ENCODE results near the gene PISD. TPM values are rescaled to one million over a fixed set of nuclear protein-coding genes. Genes with fewer than 3 reads are reported as not detected.

PISD gene
- total RNA-seq, 2 donors from 2014 or later, result 66.6 to 87.0 TPM

- H3K4me3 Mint-ChIP-seq, result no peak overlapping the region
- H3K27me3 Mint-ChIP-seq, result no peaks in the 10 kb centered on the region
- H3K36me3 Mint-ChIP-seq, result no peaks in the 10 kb centered on the region
- peaks cover 21 to 56% of the 10 kb centered on the region in 2 donors for H3K4me1 Mint-ChIP-seq (ENCODE audit: low read depth in 2 of 2)
- ATAC-seq (no peak), DNase-seq (ENCODE audit: low spot score) (no peak)
- no peaks in the 10 kb centered on the region for H3K9me3 Mint-ChIP-seq
- peak overlapping the region; percentile 69 to 85 for H3K27ac Mint-ChIP-seq
These were observed 35.4 kb downstream of the PISD start for GRCh38 chr22:31626427-31627150.

GRCh38 chr22:31625661-31626426 lies 36.2 kb downstream of the PISD start:
- Mint-ChIP-seq H3K27me3 (no peaks in the 10 kb centered on the region), H3K9me3 (no peaks in the 10 kb centered on the region), H3K4me1 (ENCODE audit: low read depth in 2 of 2) (peaks cover 21 to 52% of the 10 kb centered on the region in 2 donors), H3K27ac (peak overlapping the region; percentile 55 to 85), H3K36me3 (no peaks in the 10 kb centered on the region), H3K4me3 (no peak overlapping the region)
- no peak for ATAC-seq
- no peak for DNase-seq (ENCODE audit: low spot score)

DNA sequence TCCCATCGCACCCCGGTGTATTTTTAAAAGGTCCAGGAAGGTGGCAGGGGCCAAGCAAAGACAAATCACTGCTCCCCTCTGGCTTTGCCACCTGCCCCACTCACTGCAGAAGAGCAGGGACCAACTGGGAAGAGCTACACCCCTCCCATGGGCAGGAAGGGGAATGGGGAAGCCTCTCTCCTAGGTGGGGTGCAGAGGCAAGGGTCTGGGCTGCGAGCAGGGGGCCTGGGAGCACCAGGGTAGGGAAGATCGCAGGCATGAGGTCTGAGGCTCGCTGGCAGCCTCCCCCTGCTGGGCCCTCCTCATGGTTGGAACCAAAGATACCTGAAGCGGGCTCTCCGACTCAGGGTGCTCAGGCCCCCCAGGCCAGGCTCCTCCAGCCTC lies 36.8 kb downstream of the PISD start:
- Mint-ChIP-seq H3K36me3 (no peaks in the 10 kb centered on the region), H3K27ac (peak overlapping the region; percentile 58 to 82), H3K4me1 (ENCODE audit: low read depth in 2 of 2) (peaks cover 21 to 54% of the 10 kb centered on the region in 2 donors), H3K4me3 (no peak overlapping the region), H3K9me3 (no peaks in the 10 kb centered on the region), H3K27me3 (no peaks in the 10 kb centered on the region)
- no peak for ATAC-seq
- DNase-seq (ENCODE audit: low spot score), result no peak

- DNase-seq (ENCODE audit: low spot score) (no peak), ATAC-seq (no peak)
- no peaks in the 10 kb centered on the region for H3K27me3 Mint-ChIP-seq
- H3K36me3 Mint-ChIP-seq, result peaks cover 7% of the 10 kb centered on the region
- H3K4me1 Mint-ChIP-seq (ENCODE audit: low read depth in 2 of 2), result peaks cover 14 to 47% of the 10 kb centered on the region in 2 donors
- H3K9me3 Mint-ChIP-seq, result no peaks in the 10 kb centered on the region
- peak overlapping the region in 1 of 2 donors; percentile 82 for H3K27ac Mint-ChIP-seq
- H3K4me3 Mint-ChIP-seq, result no peak overlapping the region
These were observed 38.3 kb downstream of the PISD start for GRCh38 chr22:31623592-31624304.

- Mint-ChIP-seq H3K4me3 (no peak overlapping the region), H3K9me3 (no peaks in the 10 kb centered on the region), H3K4me1 (ENCODE audit: low read depth in 2 of 2) (peaks cover 9 to 40% of the 10 kb centered on the region in 2 donors), H3K27ac (peak overlapping the region in 1 of 2 donors; percentile 75), H3K36me3 (peaks cover 7% of the 10 kb centered on the region), H3K27me3 (no peaks in the 10 kb centered on the region)
- DNase-seq (ENCODE audit: low spot score) (no peak), ATAC-seq (no peak)
These were observed 39.0 kb downstream of the PISD start for GRCh38 chr22:31622980-31623379.

DNA sequence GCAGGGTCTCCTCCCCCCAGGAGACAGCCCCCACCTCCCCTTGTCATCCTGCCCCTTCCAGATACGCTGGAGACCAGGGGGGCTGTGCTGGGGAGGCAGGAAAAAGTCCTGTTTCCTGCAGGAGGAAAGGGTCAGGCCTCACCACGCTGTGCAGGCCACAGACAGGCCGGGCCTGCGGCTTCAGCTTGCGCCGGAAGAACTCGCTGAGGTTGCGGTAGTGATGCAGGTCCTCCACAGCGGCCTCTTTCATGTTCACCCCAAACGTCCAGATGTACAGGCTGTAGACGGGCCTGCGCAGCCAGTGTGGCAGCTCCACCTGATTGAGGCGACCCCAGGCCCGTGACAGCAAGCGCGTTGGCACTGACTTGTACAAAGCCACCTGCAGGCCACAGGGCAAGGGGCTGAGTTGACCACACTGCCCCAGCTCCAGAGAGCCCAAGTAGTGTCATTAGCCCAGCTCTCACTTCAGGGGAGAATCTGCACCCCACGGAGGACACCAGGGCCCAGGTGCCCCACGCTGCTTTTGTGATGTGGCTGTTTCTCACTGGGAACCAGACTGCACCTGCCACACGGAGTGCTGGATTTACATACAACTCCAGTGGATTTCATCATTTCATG lies 40.4 kb downstream of the PISD start:
- Mint-ChIP-seq H3K4me3 (no peak overlapping the region), H3K36me3 (peaks cover 7% of the 10 kb centered on the region), H3K4me1 (ENCODE audit: low read depth in 2 of 2) (peaks cover 9 to 32% of the 10 kb centered on the region in 2 donors), H3K27me3 (no peaks in the 10 kb centered on the region), H3K27ac (peak overlapping the region; percentile 35 to 75), H3K9me3 (no peaks in the 10 kb centered on the region)
- no peak for DNase-seq (ENCODE audit: low spot score)
- peak; percentile 39 to 52 for ATAC-seq

GRCh38 chr22:31620756-31621480 lies 41.1 kb downstream of the PISD start:
- Mint-ChIP-seq H3K27me3 (no peaks in the 10 kb centered on the region), H3K36me3 (peaks cover 7% of the 10 kb centered on the region), H3K27ac (peak overlapping the region; percentile 35 to 75), H3K4me3 (no peak overlapping the region), H3K4me1 (ENCODE audit: low read depth in 2 of 2) (peaks cover 13 to 35% of the 10 kb centered on the region in 2 donors), H3K9me3 (no peaks in the 10 kb centered on the region)
- DNase-seq (ENCODE audit: low spot score) (no peak), ATAC-seq (no peak)

DNA sequence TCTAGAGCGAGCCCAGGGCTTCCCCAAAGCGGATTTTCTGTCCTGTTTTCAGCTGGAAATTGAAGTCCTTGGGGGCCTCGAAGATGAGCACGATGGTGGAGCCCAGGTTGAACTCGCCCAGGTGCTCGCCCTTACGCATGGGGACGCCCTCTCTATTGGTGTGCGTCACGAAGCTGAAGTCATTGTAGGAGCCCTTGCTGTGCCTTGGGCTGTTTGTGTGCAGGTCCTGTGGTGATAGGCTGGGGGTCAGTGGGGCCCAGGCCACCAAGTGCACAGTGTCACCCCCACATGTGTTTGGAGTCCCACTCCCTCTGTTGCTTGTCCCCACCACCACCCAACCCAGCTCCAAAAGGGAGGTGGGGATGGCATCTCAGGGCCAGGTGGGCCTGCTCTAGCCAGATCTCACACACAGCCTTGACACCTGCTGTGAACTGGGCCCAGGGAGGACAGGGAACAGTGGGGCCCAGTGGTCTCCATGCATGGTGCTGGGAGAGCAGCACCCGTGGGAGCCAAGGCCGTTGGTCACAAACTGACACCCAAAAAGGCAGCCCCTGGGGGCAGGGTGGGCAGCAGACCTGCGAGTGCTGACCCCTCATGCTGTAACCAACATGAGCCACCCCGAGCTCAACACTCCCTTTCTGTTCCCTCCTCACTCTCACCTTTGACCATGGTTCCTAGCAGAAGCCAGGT lies 42.3 kb downstream of the PISD start:
- peaks cover 7% of the 10 kb centered on the region for H3K36me3 Mint-ChIP-seq

DNA sequence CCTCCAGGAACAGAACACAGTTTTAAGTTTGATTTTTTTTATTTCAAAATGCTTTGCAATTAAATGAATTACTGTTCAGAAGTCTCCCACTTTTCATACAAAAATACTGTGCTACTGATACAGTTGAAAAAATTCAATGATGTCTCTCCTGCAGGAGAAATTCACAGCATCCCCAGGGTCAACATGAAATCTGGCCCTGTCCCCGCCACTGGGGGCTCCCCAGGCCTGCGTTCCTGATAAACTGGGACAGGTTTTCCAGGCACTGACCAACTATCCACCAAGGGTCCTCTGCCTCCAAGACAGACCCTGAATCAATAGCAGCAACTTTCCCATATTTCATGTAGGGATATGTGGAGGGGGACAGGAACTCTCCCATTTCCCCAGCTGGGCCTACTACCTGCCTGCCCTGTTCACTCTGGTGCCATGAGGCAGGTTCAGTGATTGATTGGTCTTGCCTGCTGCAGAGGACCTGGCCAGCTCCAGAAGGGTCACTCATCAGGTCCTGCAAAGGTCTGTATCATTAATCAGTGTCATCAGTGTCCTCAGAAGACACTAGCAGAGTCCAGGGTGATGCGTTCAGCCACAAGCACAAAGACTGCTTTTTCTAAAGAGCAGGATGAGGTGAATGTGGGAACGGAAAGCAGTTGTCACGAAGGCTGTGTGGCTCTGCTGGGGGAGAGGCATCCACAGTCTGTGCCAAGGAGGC lies 43.4 kb downstream of the PISD start:
- Mint-ChIP-seq H3K4me3 (no peak overlapping the region), H3K4me1 (ENCODE audit: low read depth in 2 of 2) (peaks cover 19 to 39% of the 10 kb centered on the region in 2 donors), H3K27ac (peak overlapping the region in 1 of 2 donors; percentile 63), H3K9me3 (no peaks in the 10 kb centered on the region), H3K27me3 (no peaks in the 10 kb centered on the region), H3K36me3 (peaks cover 7% of the 10 kb centered on the region)
- DNase-seq (ENCODE audit: low spot score) (no peak), ATAC-seq (no peak)

More for the DNA sequence above, 42.3 kb downstream of the PISD start:
- Mint-ChIP-seq H3K27me3 (no peaks in the 10 kb centered on the region), H3K4me3 (no peak overlapping the region), H3K27ac (peak overlapping the region; percentile 18 to 63), H3K9me3 (no peaks in the 10 kb centered on the region), H3K4me1 (ENCODE audit: low read depth in 2 of 2) (peaks cover 19 to 36% of the 10 kb centered on the region in 2 donors)
- ATAC-seq, result no peak
- DNase-seq (ENCODE audit: low spot score), result no peak

DNA sequence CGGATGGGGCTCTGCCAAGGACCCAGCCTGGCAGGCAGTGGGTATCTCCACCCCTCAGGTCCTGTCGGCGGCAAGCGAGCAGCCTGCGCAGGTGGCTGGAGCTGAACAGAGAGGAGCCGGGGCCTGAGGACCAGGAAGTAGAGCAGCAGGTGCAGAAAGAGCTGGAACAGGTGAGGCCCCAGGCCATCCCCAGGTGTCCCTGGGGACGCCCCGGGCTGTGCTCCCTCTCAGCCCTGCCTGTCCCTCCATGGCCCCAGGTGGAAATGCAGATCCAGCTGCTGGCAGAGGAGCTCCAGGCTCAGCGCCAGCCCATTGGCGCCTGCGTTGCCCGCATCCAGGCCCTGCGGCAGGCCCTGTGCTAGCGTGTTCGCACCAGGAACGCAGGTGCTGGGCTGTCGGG lies 44.0 kb downstream of the PISD start:
- peak overlapping the region in 1 of 2 donors; percentile 89 for H3K27ac Mint-ChIP-seq

DNA sequence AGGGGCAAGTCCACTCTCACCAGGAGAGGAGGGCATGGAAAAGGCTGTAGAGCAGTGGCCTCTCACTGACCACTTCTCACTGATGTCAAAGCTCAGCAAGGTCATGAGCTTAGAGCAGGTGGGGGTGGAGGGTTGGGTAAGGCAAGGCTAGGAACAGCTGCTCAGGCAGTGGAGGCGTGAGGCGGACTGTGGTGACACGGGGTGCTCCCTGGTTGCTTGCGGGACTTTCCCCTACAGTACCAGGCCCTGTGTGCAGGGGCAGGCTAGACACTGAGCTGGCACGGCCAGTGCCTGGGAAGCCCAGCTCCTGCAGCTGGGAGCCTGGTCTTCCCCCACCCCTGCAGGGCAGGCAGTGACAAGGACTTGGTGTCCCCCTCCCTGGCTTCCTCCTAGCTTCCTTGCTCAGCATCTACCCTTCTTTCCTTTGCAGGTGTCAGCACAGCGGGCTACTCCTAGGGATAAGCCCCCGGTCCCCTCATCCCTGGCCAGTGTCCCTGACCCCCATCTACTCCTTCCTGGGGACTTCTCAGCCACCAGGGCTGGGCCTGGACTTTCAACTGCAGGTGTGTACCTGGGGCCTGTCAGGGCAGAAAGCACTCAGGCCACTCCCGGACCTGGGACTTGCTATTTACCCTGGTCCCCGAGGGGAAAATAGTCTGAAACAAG lies 45.6 kb downstream of the PISD start:
- DNase-seq (ENCODE audit: low spot score) (peak; percentile 79), ATAC-seq (peak; percentile 76 to 86)
- H3K9me3 Mint-ChIP-seq, result no peaks in the 10 kb centered on the region
- peaks cover 13 to 31% of the 10 kb centered on the region in 2 donors for H3K4me1 Mint-ChIP-seq (ENCODE audit: low read depth in 2 of 2)
- peak overlapping the region; percentile 78 to 89 for H3K27ac Mint-ChIP-seq
- no peaks in the 10 kb centered on the region for H3K27me3 Mint-ChIP-seq
- no peak overlapping the region for H3K4me3 Mint-ChIP-seq
- H3K36me3 Mint-ChIP-seq, result peaks cover 7% of the 10 kb centered on the region

More for the DNA sequence above, 44.0 kb downstream of the PISD start:
- peaks cover 7% of the 10 kb centered on the region for H3K36me3 Mint-ChIP-seq
- H3K9me3 Mint-ChIP-seq, result no peaks in the 10 kb centered on the region
- H3K27me3 Mint-ChIP-seq, result no peaks in the 10 kb centered on the region
- H3K4me3 Mint-ChIP-seq, result no peak overlapping the region
- H3K4me1 Mint-ChIP-seq (ENCODE audit: low read depth in 2 of 2), result peaks cover 19 to 39% of the 10 kb centered on the region in 2 donors
- ATAC-seq, result no peak
- DNase-seq (ENCODE audit: low spot score), result no peak

DNA sequence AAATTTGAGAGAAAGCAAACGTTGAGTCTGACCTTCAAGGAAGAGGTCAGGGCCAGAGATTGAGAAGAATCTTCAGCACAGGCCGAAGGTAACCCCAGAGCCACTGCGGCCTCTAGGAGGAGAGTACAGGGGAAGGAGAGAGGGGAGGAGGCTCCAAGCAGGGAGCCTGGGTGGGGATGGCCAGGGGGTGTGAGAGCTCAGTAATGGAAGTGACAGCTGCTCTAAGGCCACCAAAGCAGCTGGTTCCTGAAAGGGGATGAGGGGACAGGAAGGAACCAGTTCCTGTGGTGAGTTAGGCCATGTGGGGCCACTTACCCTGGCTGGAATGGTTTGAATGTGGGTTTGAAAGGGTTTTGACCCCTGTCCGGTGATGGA lies 46.1 kb downstream of the PISD start:
- H3K4me3 Mint-ChIP-seq, result peak overlapping the region; percentile 50
- H3K27me3 Mint-ChIP-seq, result no peaks in the 10 kb centered on the region
- H3K36me3 Mint-ChIP-seq, result peaks cover 7% of the 10 kb centered on the region
- peaks cover 13 to 30% of the 10 kb centered on the region in 2 donors for H3K4me1 Mint-ChIP-seq (ENCODE audit: low read depth in 2 of 2)
- H3K27ac Mint-ChIP-seq, result peak overlapping the region; percentile 78 to 89
- peak; percentile 32 to 34 for ATAC-seq
- no peaks in the 10 kb centered on the region for H3K9me3 Mint-ChIP-seq
- DNase-seq (ENCODE audit: low spot score), result peak; percentile 40
